ENCODE results near the gene CELSR1. TPM values are rescaled to one million over a fixed set of nuclear protein-coding genes. Genes with fewer than 3 reads are reported as not detected.

Gene CELSR1
- total RNA-seq, 1 experiment from 2014 or later, result 22.6 TPM

- no peak overlapping the region for H2BK12ac ChIP-seq (ENCODE audit: insufficient read length, low read depth, low read length)
- no peak overlapping the region for H2BK15ac ChIP-seq (ENCODE audit: low read depth, low read length)
- Mint-ChIP-seq H3K9me3 (peaks cover 9 to 10% of the 10 kb centered on the region in 2 experiments), H3K36me3 (ENCODE audit: insufficient read depth in 1 of 3, low read depth in 3 of 3) (peaks cover 0 to 5% (median 0%) of the 10 kb centered on the region in 3 experiments; a peak in 3 of 7 replicates), H3K4me3 (peak overlapping the region; percentile 70 to 83; a peak in 4 of 5 replicates), H3K27me3 (ENCODE audit: low read depth) (peaks cover 34% of the 10 kb centered on the region), H3K27ac (no peak overlapping the region; a peak in 1 of 7 replicates), H3K4me1 (peaks cover 32 to 44% of the 10 kb centered on the region in 2 experiments)
- no peak overlapping the region for H4K91ac ChIP-seq (ENCODE audit: insufficient read length, low read depth, low read length)
- H2BK5ac ChIP-seq (ENCODE audit: insufficient read length, low read length), result no peak overlapping the region
- H4K5ac ChIP-seq (ENCODE audit: insufficient read length, low read depth, low read length), result no peak overlapping the region
- DNase-seq, result peak; percentile 61
- no peak overlapping the region for H3K27ac ChIP-seq (ENCODE audit: insufficient read length, low read depth, low read length)
- peaks cover 8% of the 10 kb centered on the region for H3K23me2 ChIP-seq (ENCODE audit: insufficient read length, low read depth, low read length, poor library complexity, severe bottlenecking)
- no peak overlapping the region for H3K18ac ChIP-seq (ENCODE audit: insufficient read length, low read depth, low read length)
- no peak overlapping the region for H2BK120ac ChIP-seq (ENCODE audit: low read depth, low read length, poor library complexity, severe bottlenecking)
- no peaks in the 10 kb centered on the region for H3K79me1 ChIP-seq (ENCODE audit: insufficient read depth, low read depth, low read length, poor library complexity, severe bottlenecking)
- H4K8ac ChIP-seq (replicated peaks; ENCODE audit: insufficient read length, low read depth, low read length), result no peak overlapping the region
- no peak overlapping the region for H3K9ac ChIP-seq (ENCODE audit: extremely low read depth, insufficient read length, low read length)
- H4K20me1 ChIP-seq (ENCODE audit: control insufficient read depth, insufficient read depth, insufficient read length), result no peaks in the 10 kb centered on the region
- no peaks in the 10 kb centered on the region; the same call in 1 of the 2 replicates for H3K27me3 ChIP-seq (ENCODE audit: insufficient read depth, low read length)
- no peak overlapping the region for H3K56ac ChIP-seq (ENCODE audit: insufficient read length, low read depth, low read length)
- H3T11ph ChIP-seq (ENCODE audit: low read length), result no peak overlapping the region
- TF ChIP-seq, protein P1, sequence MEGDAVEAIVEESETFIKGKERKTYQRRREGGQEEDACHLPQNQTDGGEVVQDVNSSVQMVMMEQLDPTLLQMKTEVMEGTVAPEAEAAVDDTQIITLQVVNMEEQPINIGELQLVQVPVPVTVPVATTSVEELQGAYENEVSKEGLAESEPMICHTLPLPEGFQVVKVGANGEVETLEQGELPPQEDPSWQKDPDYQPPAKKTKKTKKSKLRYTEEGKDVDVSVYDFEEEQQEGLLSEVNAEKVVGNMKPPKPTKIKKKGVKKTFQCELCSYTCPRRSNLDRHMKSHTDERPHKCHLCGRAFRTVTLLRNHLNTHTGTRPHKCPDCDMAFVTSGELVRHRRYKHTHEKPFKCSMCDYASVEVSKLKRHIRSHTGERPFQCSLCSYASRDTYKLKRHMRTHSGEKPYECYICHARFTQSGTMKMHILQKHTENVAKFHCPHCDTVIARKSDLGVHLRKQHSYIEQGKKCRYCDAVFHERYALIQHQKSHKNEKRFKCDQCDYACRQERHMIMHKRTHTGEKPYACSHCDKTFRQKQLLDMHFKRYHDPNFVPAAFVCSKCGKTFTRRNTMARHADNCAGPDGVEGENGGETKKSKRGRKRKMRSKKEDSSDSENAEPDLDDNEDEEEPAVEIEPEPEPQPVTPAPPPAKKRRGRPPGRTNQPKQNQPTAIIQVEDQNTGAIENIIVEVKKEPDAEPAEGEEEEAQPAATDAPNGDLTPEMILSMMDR (conservative IDR thresholded peaks at IDR 0.05), result no peak
- H3K4me2 ChIP-seq (ENCODE audit: insufficient read depth, insufficient read length, low read length), result peak overlapping the region; percentile 20
- H3K79me2 ChIP-seq (ENCODE audit: insufficient read depth, low read length), result no peaks in the 10 kb centered on the region
- H3K9me3 ChIP-seq (ENCODE audit: control insufficient read depth, low read depth, low read length), result no peaks in the 10 kb centered on the region
- H3K23ac ChIP-seq (ENCODE audit: insufficient read length, low read depth, low read length), result no peak overlapping the region
- H2AK5ac ChIP-seq (ENCODE audit: insufficient read length, low read length), result no peak overlapping the region
- WGBS (ENCODE audit: extremely low coverage, insufficient read length, low lambda C conversion rate), result no CpG with 5 or more reads among the region's 19 CpGs
- no peak overlapping the region for H3K4ac ChIP-seq (ENCODE audit: low read depth, low read length)
- no peak overlapping the region for H2AFZ ChIP-seq (ENCODE audit: low read length)
- H3K14ac ChIP-seq (ENCODE audit: insufficient read depth, low read length), result no peak overlapping the region
- no peak overlapping the region for H2BK20ac ChIP-seq (ENCODE audit: low read depth, low read length, poor library complexity, severe bottlenecking)
- no peaks in the 10 kb centered on the region for H3K4me1 ChIP-seq (ENCODE audit: insufficient read depth, low read length)
Observed at GRCh38 chr22:46574993-46575910, 37.8 kb upstream of the CELSR1 start.

Data from H9 (cell line).